Body of pancreas (tissue), 4 donors: ENCODE results near the gene ZBTB17. TPM values are rescaled to one million over a fixed set of nuclear protein-coding genes. Genes with fewer than 3 reads are reported as not detected.
"Not testable (repeated sequence)": the region's sequence is repeated elsewhere in the genome, so short reads cannot be mapped to it uniquely, and the experiment has no call there.

Source experiments
- ATAC-seq: fragments of 150-250 bp; one replicate; pipeline ENCODE4 v1.9.1; 2016
- DNase-seq, 4 donors: peaks; one replicate each; pipeline ENCODE4 v3.0.0-alpha.2; 2019
- H3K27ac ChIP-seq, 4 donors: fragments of 200-600 bp; sonication (generic); 1 replicate in 3 of 4; 2 replicates in 1 of 4; pipeline versions ENCODE4 v1.5.1 to v1.6.1; 2016 to 2019; ENCODE audit warnings: mild to moderate bottlenecking in 1 of 4, mixed read lengths in 1 of 4, moderate library complexity in 1 of 4
- H3K27me3 ChIP-seq, 2 donors: fragments of 200-600 bp; sonication (generic); one replicate each; pipeline ENCODE4 v1.6.0; 2016; ENCODE audit warnings: mild to moderate bottlenecking in 1 of 2
- H3K36me3 ChIP-seq, 2 donors: fragments of 200-600 bp; sonication (generic); replicated peaks in 1 of 2; 2 replicates each; pipeline ENCODE4 v1.5.1; 2016; ENCODE audit warnings: low read depth in 2 of 2; ENCODE audit not compliant: insufficient read depth in 1 of 2
- H3K4me1 ChIP-seq: fragments of 200-600 bp; sonication (generic); one replicate; pipeline ENCODE4 v1.6.0; 2016
- H3K4me3 ChIP-seq, 2 donors: fragments of 200-600 bp; sonication (generic); 1 replicate in 1 of 2; 2 replicates in 1 of 2; pipeline ENCODE4 v1.5.1; 2016 to 2019
- H3K9me3 ChIP-seq, 3 donors: fragments of 200-600 bp; sonication (generic); 1 replicate in 2 of 3; 2 replicates in 1 of 3; pipeline ENCODE4 v1.5.1; 2016
- CTCF ChIP-seq, 7 experiments: fragments of 450-650 bp in 4 of 7; fragments of 200-600 bp in 3 of 7; sonication (generic) in 3 of 7; IDR thresholded peaks; one replicate each; pipeline ENCODE4 v1.5.1; 2016 to 2019; ENCODE audit warnings: antibody characterized with exemption in 7 of 7
- POLR2A ChIP-seq, 3 donors: fragments of 450-650 bp; IDR thresholded peaks; one replicate each; pipeline ENCODE4 v1.6.1; 2016; ENCODE audit warnings: antibody characterized with exemption in 3 of 3, mild to moderate bottlenecking in 2 of 3
- WGBS, 2 donors: methylation state at CpG; one replicate each; pipeline ENCODE4 v1.1.5; 2017; 5-methylcytosine and 5-hydroxymethylcytosine counted together
- intact Hi-C: fragments of 100-400 bp; cut with DNase I; formaldehyde crosslinking; loops from one replicate; pipeline ENCODE4 v1.15.1; 2023
- total RNA-seq, 2 donors: library from RNA; depleted of rRNA; stranded (reverse); fragments of >200 nt; gene quantifications; one replicate each; pipeline ENCODE4 v1.1.0, GENCODE V29; 2016

Gene ZBTB17
- total RNA-seq, 2 donors from 2014 or later, result 28.8 to 73.2 TPM

- Histone ChIP-seq H3K4me3 (no peak overlapping the region), H3K4me1 (peaks cover 7% of the 10 kb centered on the region), H3K27me3 (no peaks in the 10 kb centered on the region), H3K9me3 (no peaks in the 10 kb centered on the region), H3K36me3 (no peaks in the 10 kb centered on the region), H3K27ac (no peak overlapping the region)
- TF ChIP-seq CTCF (IDR thresholded peaks at IDR 0.05) (no peak), POLR2A (IDR thresholded peaks at IDR 0.05) (no peak)
- intact Hi-C loops, result loop anchor here (5.0 kb wide), 1 partner anchor 44 kb away; no protein-coding TSS in a partner anchor
- DNase-seq (no peak), ATAC-seq (no peak)
- 70 to 71% methylated on average over 6 of the region's 6 CpGs for WGBS, 2 donors
Measured at GRCh38 chr1:16007671-16008341, 31.9 kb upstream of the ZBTB17 start.

GRCh38 chr1:16006552-16007485, 30.9 kb upstream of the ZBTB17 start:
- DNase-seq (no peak), ATAC-seq (no peak)
- no peak overlapping the region for H3K27ac ChIP-seq

GRCh38 chr1:16006010-16006409, 30.1 kb upstream of the ZBTB17 start:
- WGBS, 2 donors, result 65 to 77% methylated on average over 4 to 11 of the region's 11 CpGs
- H3K27ac ChIP-seq, result no peak overlapping the region
- no peaks in the 10 kb centered on the region for H3K9me3 ChIP-seq
- H3K27me3 ChIP-seq, result no peaks in the 10 kb centered on the region
- H3K36me3 ChIP-seq, result no peaks in the 10 kb centered on the region
- H3K4me3 ChIP-seq, result no peak overlapping the region
- ATAC-seq (no peak), DNase-seq (no peak)
- intact Hi-C loops, result loop anchor here (5.0 kb wide), 1 partner anchor 46 kb away; no protein-coding TSS in a partner anchor
- no peaks in the 10 kb centered on the region for H3K4me1 ChIP-seq
- TF ChIP-seq CTCF (IDR thresholded peaks at IDR 0.05), result no peak
- TF ChIP-seq POLR2A (IDR thresholded peaks at IDR 0.05), result no peak

More at GRCh38 chr1:16006552-16007485, 30.9 kb upstream of the ZBTB17 start:
- TF ChIP-seq POLR2A (IDR thresholded peaks at IDR 0.05) (no peak), CTCF (IDR thresholded peaks at IDR 0.05) (peak in 1 of 7 experiments; percentile 18)
- no peaks in the 10 kb centered on the region for H3K27me3 ChIP-seq
- WGBS, 2 donors, result 46 to 56% methylated on average over 7 to 9 of the region's 9 CpGs
- H3K4me1 ChIP-seq, result no peaks in the 10 kb centered on the region
- H3K36me3 ChIP-seq, result no peaks in the 10 kb centered on the region
- no peaks in the 10 kb centered on the region for H3K9me3 ChIP-seq
- H3K4me3 ChIP-seq, result no peak overlapping the region
- intact Hi-C loops, result loop anchor here (5.0 kb wide), 1 partner anchor 45 kb away; no protein-coding TSS in a partner anchor

GRCh38 chr1:16005597-16005996, 29.7 kb upstream of the ZBTB17 start:
- Histone ChIP-seq H3K4me1 (no peaks in the 10 kb centered on the region), H3K27ac (no peak overlapping the region), H3K27me3 (no peaks in the 10 kb centered on the region), H3K36me3 (no peaks in the 10 kb centered on the region), H3K4me3 (no peak overlapping the region), H3K9me3 (no peaks in the 10 kb centered on the region)
- no peak for TF ChIP-seq CTCF (IDR thresholded peaks at IDR 0.05)
- TF ChIP-seq POLR2A (IDR thresholded peaks at IDR 0.05), result no peak
- no peak for DNase-seq
- no peak for ATAC-seq
- intact Hi-C loops, result loop anchor here (5.0 kb wide), 1 partner anchor 47 kb away; no protein-coding TSS in a partner anchor
- WGBS, 2 donors, result 63 to 78% methylated on average over 5 of the region's 5 CpGs

GRCh38 chr1:16001274-16001673, 25.4 kb upstream of the ZBTB17 start:
- H3K4me1 ChIP-seq, H3K27me3 ChIP-seq, intact Hi-C loops, ATAC-seq, H3K36me3 ChIP-seq, DNase-seq, H3K27ac ChIP-seq, H3K4me3 ChIP-seq, H3K9me3 ChIP-seq: not testable (repeated sequence)
- 92 to 94% methylated on average over 10 of the region's 10 CpGs for WGBS, 2 donors
